Measurements from ENCODE around the gene FAM111A. TPM values are rescaled to one million over a fixed set of nuclear protein-coding genes. Genes with fewer than 3 reads are reported as not detected.
"Not testable (repeated sequence)": the region's sequence is repeated elsewhere in the genome, so short reads cannot be mapped to it uniquely, and the experiment has no call there.

Gene FAM111A, protein sequence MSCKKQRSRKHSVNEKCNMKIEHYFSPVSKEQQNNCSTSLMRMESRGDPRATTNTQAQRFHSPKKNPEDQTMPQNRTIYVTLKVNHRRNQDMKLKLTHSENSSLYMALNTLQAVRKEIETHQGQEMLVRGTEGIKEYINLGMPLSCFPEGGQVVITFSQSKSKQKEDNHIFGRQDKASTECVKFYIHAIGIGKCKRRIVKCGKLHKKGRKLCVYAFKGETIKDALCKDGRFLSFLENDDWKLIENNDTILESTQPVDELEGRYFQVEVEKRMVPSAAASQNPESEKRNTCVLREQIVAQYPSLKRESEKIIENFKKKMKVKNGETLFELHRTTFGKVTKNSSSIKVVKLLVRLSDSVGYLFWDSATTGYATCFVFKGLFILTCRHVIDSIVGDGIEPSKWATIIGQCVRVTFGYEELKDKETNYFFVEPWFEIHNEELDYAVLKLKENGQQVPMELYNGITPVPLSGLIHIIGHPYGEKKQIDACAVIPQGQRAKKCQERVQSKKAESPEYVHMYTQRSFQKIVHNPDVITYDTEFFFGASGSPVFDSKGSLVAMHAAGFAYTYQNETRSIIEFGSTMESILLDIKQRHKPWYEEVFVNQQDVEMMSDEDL
- total RNA-seq (2021), result 16.8 and 20.1 TPM in 2 replicates
- long read RNA-seq, transcript FAM111A-208 (3 exons, 423 nt), result major isoform, 5 of 57 reads
- long read RNA-seq, partial matches to known transcripts, result 17 of 57 reads
- long read RNA-seq, other reads (novel, unspliced or antisense), result 28 of 57 reads

DNA sequence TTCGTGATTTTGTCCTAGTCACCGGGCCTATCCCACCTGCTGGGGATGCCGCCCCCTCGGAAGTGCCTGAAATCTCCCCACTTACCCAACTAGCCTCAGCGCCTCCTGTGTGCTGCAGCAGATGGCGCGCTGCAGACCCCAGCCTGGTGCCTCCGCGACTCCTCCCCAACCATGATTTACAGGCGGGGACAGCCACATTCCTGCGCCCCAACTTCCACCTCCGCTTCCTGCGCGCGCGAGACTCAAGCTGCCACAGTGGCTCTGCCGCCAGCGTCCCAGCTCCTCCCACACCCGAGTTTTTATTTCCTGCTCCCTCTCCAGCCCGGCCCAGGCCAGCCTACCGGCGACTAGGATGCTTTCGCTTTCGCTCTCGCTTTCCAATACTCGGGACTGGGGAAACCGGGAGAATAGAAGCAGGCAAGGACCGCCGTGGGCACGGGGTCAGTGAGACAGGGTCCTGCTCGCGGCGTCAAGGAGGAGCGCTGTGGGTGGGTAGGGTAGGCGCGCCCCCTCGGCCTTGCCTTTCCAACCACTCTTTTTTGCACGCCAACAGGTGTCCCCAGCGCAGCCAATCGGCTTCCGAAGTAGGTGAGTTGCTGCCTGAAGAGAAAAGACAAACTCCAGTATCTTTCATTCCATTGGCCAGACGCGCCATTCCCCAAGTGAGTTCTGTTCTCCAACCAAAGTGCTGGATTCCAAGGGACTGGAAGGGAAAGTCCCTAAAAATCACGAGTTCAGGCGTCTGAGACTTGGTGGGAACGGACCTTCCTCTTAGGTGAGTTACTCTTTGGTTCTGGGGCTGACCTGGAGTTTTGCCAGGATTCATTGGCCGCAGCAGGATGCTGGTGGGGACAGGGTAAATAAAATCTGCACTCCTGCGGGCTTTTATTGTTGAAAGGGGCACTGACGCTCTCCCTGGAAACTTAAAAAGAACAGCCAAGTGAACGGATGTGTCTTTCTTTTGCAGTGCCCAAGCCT is at the start of gene FAM111A:
TSS of gene FAM111A (plus strand) at position 327 of the 978 bp plus-strand sequence. CDS start 6,017 bp downstream, outside the sequence.
- peak within 1 kb of the TSS; percentile 18 for H3K27ac ChIP-seq (ENCODE audit: insufficient read length, low read depth, low read length)
- no peak within 1 kb of the TSS for H2AK5ac ChIP-seq (ENCODE audit: insufficient read length, low read length)
- no peak within 1 kb of the TSS for H3K23ac ChIP-seq (ENCODE audit: insufficient read length, low read depth, low read length)
- no peaks in the 10 kb centered on the region for H3K79me1 ChIP-seq (ENCODE audit: insufficient read depth, low read depth, low read length, poor library complexity, severe bottlenecking)
- peaks cover 2 to 12% (median 3%) of the 10 kb centered on the region in 3 experiments; a peak in 5 of 7 replicates for H3K36me3 Mint-ChIP-seq (ENCODE audit: insufficient read depth in 1 of 3, low read depth in 3 of 3)
- H3K14ac ChIP-seq (ENCODE audit: insufficient read depth, low read length), result peak within 1 kb of the TSS; percentile 7; the same call in 1 of the 2 replicates
- H3K27me3 Mint-ChIP-seq (ENCODE audit: low read depth), result peaks cover 27% of the 10 kb centered on the region
- no peak within 1 kb of the TSS for H2BK5ac ChIP-seq (ENCODE audit: insufficient read length, low read length)
- H4K8ac ChIP-seq (replicated peaks; ENCODE audit: insufficient read length, low read depth, low read length), result no peak within 1 kb of the TSS
- peak within 1 kb of the TSS; percentile 96 to 97 (median 96); a peak in 6 of 7 replicates for H3K27ac Mint-ChIP-seq
- H4K5ac ChIP-seq (ENCODE audit: insufficient read length, low read depth, low read length), result no peak within 1 kb of the TSS
- H3K4me2 ChIP-seq (ENCODE audit: insufficient read depth, insufficient read length, low read length), result peak within 1 kb of the TSS; percentile 65
- no peak within 1 kb of the TSS for H2BK15ac ChIP-seq (ENCODE audit: low read depth, low read length)
- TF ChIP-seq, protein P1, sequence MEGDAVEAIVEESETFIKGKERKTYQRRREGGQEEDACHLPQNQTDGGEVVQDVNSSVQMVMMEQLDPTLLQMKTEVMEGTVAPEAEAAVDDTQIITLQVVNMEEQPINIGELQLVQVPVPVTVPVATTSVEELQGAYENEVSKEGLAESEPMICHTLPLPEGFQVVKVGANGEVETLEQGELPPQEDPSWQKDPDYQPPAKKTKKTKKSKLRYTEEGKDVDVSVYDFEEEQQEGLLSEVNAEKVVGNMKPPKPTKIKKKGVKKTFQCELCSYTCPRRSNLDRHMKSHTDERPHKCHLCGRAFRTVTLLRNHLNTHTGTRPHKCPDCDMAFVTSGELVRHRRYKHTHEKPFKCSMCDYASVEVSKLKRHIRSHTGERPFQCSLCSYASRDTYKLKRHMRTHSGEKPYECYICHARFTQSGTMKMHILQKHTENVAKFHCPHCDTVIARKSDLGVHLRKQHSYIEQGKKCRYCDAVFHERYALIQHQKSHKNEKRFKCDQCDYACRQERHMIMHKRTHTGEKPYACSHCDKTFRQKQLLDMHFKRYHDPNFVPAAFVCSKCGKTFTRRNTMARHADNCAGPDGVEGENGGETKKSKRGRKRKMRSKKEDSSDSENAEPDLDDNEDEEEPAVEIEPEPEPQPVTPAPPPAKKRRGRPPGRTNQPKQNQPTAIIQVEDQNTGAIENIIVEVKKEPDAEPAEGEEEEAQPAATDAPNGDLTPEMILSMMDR (conservative IDR thresholded peaks at IDR 0.05), result peak; percentile 53
- no peaks in the 10 kb centered on the region; the same call in 1 of the 2 replicates for H3K4me1 ChIP-seq (ENCODE audit: insufficient read depth, low read length)
- H3K79me2 ChIP-seq (ENCODE audit: insufficient read depth, low read length), result no peaks in the 10 kb centered on the region
- no peak within 1 kb of the TSS for H3K4ac ChIP-seq (ENCODE audit: low read depth, low read length)
- H3K23me2 ChIP-seq (ENCODE audit: insufficient read length, low read depth, low read length, poor library complexity, severe bottlenecking), result peaks cover 6% of the 10 kb centered on the region
- no peaks in the 10 kb centered on the region for H3K27me3 ChIP-seq (ENCODE audit: insufficient read depth, low read length)
- WGBS (ENCODE audit: extremely low coverage, insufficient read length, low lambda C conversion rate), result no CpG with 5 or more reads among the region's 50 CpGs
- peak within 1 kb of the TSS; percentile 57 for H2BK120ac ChIP-seq (ENCODE audit: low read depth, low read length, poor library complexity, severe bottlenecking)
- no peaks in the 10 kb centered on the region for H3K9me3 ChIP-seq (ENCODE audit: control insufficient read depth, low read depth, low read length)
- peak; percentile 96 for DNase-seq
- H2AFZ ChIP-seq (ENCODE audit: low read length), result peak within 1 kb of the TSS; percentile 94
- no peak within 1 kb of the TSS for H2BK12ac ChIP-seq (ENCODE audit: insufficient read length, low read depth, low read length)
- no peak within 1 kb of the TSS for H3K56ac ChIP-seq (ENCODE audit: insufficient read length, low read depth, low read length)
- H4K91ac ChIP-seq (ENCODE audit: insufficient read length, low read depth, low read length), result no peak within 1 kb of the TSS
- H3K18ac ChIP-seq (ENCODE audit: insufficient read length, low read depth, low read length), result peak within 1 kb of the TSS; percentile 43
- H3K4me1 Mint-ChIP-seq, result peaks cover 25 to 40% of the 10 kb centered on the region in 2 experiments
- peak within 1 kb of the TSS; percentile 91 to 92 for H3K4me3 Mint-ChIP-seq
- H2BK20ac ChIP-seq (ENCODE audit: low read depth, low read length, poor library complexity, severe bottlenecking), result no peak within 1 kb of the TSS
- no peak within 1 kb of the TSS for H3T11ph ChIP-seq (ENCODE audit: low read length)
- no peaks in the 10 kb centered on the region for H4K20me1 ChIP-seq (ENCODE audit: control insufficient read depth, insufficient read depth, insufficient read length)
- peak within 1 kb of the TSS; percentile 43 for H3K9ac ChIP-seq (ENCODE audit: extremely low read depth, insufficient read length, low read length)
- peaks cover 5 to 12% of the 10 kb centered on the region in 2 experiments; a peak in 3 of 5 replicates for H3K9me3 Mint-ChIP-seq

DNA sequence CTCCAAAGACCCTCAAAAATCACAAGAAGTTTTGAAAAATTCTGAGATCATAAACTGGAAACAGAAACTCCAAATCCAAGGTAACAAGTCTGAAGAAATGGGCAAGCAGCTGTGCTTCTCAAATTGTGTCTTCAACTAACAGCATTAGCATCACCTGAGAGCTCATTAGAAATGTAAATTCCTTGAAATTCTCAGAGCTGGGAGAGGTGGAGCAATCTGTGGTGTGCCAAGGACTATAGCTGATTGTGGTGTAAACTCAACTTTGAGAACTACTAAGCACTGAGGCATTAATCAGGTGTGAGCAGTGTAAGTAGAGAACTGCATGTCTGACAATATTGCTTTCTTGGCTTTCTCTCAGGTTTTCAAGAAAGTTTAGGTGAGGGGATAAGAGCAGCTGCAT is 49.1 kb upstream of the FAM111A start:
- not testable (repeated sequence) for H4K5ac ChIP-seq (ENCODE audit: insufficient read length, low read depth, low read length); H3T11ph ChIP-seq (ENCODE audit: low read length); DNase-seq; H3K14ac ChIP-seq (ENCODE audit: insufficient read depth, low read length); H3K23ac ChIP-seq (ENCODE audit: insufficient read length, low read depth, low read length); H4K20me1 ChIP-seq (ENCODE audit: control insufficient read depth, insufficient read depth, insufficient read length); H3K79me2 ChIP-seq (ENCODE audit: insufficient read depth, low read length); H3K4me1 ChIP-seq (ENCODE audit: insufficient read depth, low read length); H3K27me3 ChIP-seq (ENCODE audit: insufficient read depth, low read length); H2BK15ac ChIP-seq (ENCODE audit: low read depth, low read length); H3K9me3 Mint-ChIP-seq; H2BK120ac ChIP-seq (ENCODE audit: low read depth, low read length, poor library complexity, severe bottlenecking); H2AFZ ChIP-seq (ENCODE audit: low read length); H3K4me2 ChIP-seq (ENCODE audit: insufficient read depth, insufficient read length, low read length); H2AK5ac ChIP-seq (ENCODE audit: insufficient read length, low read length); H2BK5ac ChIP-seq (ENCODE audit: insufficient read length, low read length); H3K27me3 Mint-ChIP-seq (ENCODE audit: low read depth); H3K4ac ChIP-seq (ENCODE audit: low read depth, low read length); H4K8ac ChIP-seq (replicated peaks; ENCODE audit: insufficient read length, low read depth, low read length); H3K23me2 ChIP-seq (ENCODE audit: insufficient read length, low read depth, low read length, poor library complexity, severe bottlenecking); H3K79me1 ChIP-seq (ENCODE audit: insufficient read depth, low read depth, low read length, poor library complexity, severe bottlenecking); H4K91ac ChIP-seq (ENCODE audit: insufficient read length, low read depth, low read length); H2BK20ac ChIP-seq (ENCODE audit: low read depth, low read length, poor library complexity, severe bottlenecking); H3K9me3 ChIP-seq (ENCODE audit: control insufficient read depth, low read depth, low read length); H2BK12ac ChIP-seq (ENCODE audit: insufficient read length, low read depth, low read length); H3K56ac ChIP-seq (ENCODE audit: insufficient read length, low read depth, low read length); H3K36me3 Mint-ChIP-seq (ENCODE audit: insufficient read depth in 1 of 3, low read depth in 3 of 3); H3K9ac ChIP-seq (ENCODE audit: extremely low read depth, insufficient read length, low read length); H3K27ac ChIP-seq (ENCODE audit: insufficient read length, low read depth, low read length); H3K18ac ChIP-seq (ENCODE audit: insufficient read length, low read depth, low read length)
- peak overlapping the region in 2 of 3 experiments; percentile 41 to 60; a peak in 2 of 7 replicates for H3K27ac Mint-ChIP-seq
- peaks cover 57 to 60% of the 10 kb centered on the region in 2 experiments for H3K4me1 Mint-ChIP-seq
- H3K4me3 Mint-ChIP-seq, result peak overlapping the region in 1 of 2 experiments; percentile 29; a peak in 2 of 5 replicates
